KMS-11 (cell line): ENCODE results near the gene TMEM229B.

Experiments
- H2AFZ ChIP-seq: fragments of 200-600 bp; sonication (generic); 2 replicates; pipeline ENCODE4 v1.6.1; 2016; ENCODE audit warnings: antibody characterized with exemption, mixed run types, low read depth
- H3K27ac ChIP-seq: fragments of 200-600 bp; sonication (generic); 2 replicates; pipeline ENCODE4 v1.6.1; 2016; ENCODE audit warnings: mild to moderate bottlenecking, mixed run types
- H3K27me3 ChIP-seq: fragments of 200-600 bp; sonication (generic); 2 replicates; pipeline ENCODE4 v1.6.1; 2017; ENCODE audit warnings: mild to moderate bottlenecking, low read depth, mixed run types, moderate library complexity; ENCODE audit not compliant: insufficient read depth
- H3K36me3 ChIP-seq: fragments of 200-600 bp; sonication (generic); 2 replicates; pipeline ENCODE4 v1.6.1; 2017; ENCODE audit warnings: mild to moderate bottlenecking, mixed run types; ENCODE audit not compliant: insufficient read depth
- H3K4me1 ChIP-seq: fragments of 200-600 bp; sonication (generic); 2 replicates; pipeline ENCODE4 v1.6.1; 2016; ENCODE audit warnings: mild to moderate bottlenecking, low read depth, mixed run types; ENCODE audit not compliant: poor library complexity, severe bottlenecking
- H3K4me2 ChIP-seq: fragments of 200-600 bp; sonication (generic); 2 replicates; pipeline ENCODE4 v1.7.0; 2016; ENCODE audit warnings: mild to moderate bottlenecking, mixed run types
- H3K4me3 ChIP-seq: fragments of 200-600 bp; sonication (generic); IDR thresholded peaks from 2 replicates; pipeline ENCODE4 v1.6.1; 2017; ENCODE audit warnings: low read depth, low read length, mixed read lengths; ENCODE audit not compliant: insufficient read depth
- H3K79me2 ChIP-seq: fragments of 200-600 bp; sonication (generic); 2 replicates; pipeline ENCODE4 v1.6.1; 2016; ENCODE audit warnings: low read depth, mixed run types; ENCODE audit not compliant: insufficient read depth
- H3K9ac ChIP-seq: fragments of 200-600 bp; sonication (generic); 2 replicates; pipeline ENCODE4 v1.6.1; 2016; ENCODE audit warnings: mild to moderate bottlenecking, mixed run types
- H4K20me1 ChIP-seq: fragments of 200-600 bp; sonication (generic); 2 replicates; pipeline ENCODE4 v1.6.1; 2016; ENCODE audit warnings: mild to moderate bottlenecking, mixed run types; ENCODE audit not compliant: insufficient read depth
- TF ChIP-seq, protein P1 (sequence below): fragments of 200-600 bp; sonication (generic); conservative IDR thresholded peaks from 2 replicates; pipeline ENCODE4 v1.6.1; 2017; ENCODE audit warnings: low read depth, mild to moderate bottlenecking, antibody characterized with exemption, low read length, moderate library complexity, mixed read lengths

Gene TMEM229B

DNA sequence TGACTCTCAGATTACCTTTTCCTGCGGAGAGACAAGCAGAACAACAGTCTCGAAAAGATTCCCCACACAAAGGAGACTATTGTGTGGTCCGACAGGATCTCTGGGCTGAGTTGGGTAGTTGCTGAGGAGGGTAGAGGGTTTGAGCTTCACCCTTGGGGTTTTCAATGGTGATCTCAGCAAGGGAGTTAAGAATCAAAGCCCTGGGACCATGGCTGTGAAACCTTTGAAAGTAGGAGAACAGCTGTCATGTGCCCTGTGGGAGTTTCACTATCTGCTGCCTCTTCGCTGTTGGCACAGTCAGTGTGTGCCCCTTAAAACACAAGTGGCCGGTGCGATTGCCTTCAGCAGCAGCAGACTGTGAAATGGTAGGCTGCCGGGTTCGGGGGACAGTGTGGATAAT lies 62.4 kb downstream of the TMEM229B start:
- Histone ChIP-seq H4K20me1 (no peaks in the 10 kb centered on the region), H3K9ac (no peak overlapping the region), H3K4me2 (no peak overlapping the region), H3K4me1 (no peaks in the 10 kb centered on the region), H3K36me3 (no peaks in the 10 kb centered on the region), H3K27me3 (no peaks in the 10 kb centered on the region), H3K79me2 (no peaks in the 10 kb centered on the region), H3K27ac (no peak overlapping the region), H3K4me3 (no peak overlapping the region), H2AFZ (no peak overlapping the region)
- TF ChIP-seq, protein P1, sequence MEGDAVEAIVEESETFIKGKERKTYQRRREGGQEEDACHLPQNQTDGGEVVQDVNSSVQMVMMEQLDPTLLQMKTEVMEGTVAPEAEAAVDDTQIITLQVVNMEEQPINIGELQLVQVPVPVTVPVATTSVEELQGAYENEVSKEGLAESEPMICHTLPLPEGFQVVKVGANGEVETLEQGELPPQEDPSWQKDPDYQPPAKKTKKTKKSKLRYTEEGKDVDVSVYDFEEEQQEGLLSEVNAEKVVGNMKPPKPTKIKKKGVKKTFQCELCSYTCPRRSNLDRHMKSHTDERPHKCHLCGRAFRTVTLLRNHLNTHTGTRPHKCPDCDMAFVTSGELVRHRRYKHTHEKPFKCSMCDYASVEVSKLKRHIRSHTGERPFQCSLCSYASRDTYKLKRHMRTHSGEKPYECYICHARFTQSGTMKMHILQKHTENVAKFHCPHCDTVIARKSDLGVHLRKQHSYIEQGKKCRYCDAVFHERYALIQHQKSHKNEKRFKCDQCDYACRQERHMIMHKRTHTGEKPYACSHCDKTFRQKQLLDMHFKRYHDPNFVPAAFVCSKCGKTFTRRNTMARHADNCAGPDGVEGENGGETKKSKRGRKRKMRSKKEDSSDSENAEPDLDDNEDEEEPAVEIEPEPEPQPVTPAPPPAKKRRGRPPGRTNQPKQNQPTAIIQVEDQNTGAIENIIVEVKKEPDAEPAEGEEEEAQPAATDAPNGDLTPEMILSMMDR, result no peak

DNA sequence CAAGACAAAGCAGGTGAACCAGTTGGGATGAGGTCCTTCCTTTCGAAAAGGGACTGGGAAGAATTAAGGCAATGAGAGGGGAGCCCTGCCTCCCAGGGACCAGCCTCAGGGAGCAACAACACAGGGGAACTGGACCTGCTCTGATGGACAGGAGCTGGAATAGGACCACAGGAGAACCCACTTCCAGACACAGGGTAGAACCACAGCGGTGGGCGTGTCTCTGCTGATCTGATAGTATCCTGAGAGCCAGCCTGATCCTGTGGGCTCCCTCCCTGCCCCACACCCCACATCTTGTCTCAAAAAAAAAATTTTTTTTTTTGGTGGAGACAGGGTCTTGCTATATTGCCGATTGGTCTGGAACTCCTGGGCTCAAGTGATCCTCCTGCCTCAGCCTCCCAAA lies 62.9 kb downstream of the TMEM229B start:
- Histone ChIP-seq H3K4me3 (no peak overlapping the region), H3K4me1 (no peaks in the 10 kb centered on the region), H3K27ac (no peak overlapping the region), H3K4me2 (no peak overlapping the region), H2AFZ (no peak overlapping the region), H3K9ac (no peak overlapping the region), H3K79me2 (no peaks in the 10 kb centered on the region), H4K20me1 (no peaks in the 10 kb centered on the region), H3K36me3 (no peaks in the 10 kb centered on the region), H3K27me3 (no peaks in the 10 kb centered on the region)
- TF ChIP-seq, protein P1, result no peak

DNA sequence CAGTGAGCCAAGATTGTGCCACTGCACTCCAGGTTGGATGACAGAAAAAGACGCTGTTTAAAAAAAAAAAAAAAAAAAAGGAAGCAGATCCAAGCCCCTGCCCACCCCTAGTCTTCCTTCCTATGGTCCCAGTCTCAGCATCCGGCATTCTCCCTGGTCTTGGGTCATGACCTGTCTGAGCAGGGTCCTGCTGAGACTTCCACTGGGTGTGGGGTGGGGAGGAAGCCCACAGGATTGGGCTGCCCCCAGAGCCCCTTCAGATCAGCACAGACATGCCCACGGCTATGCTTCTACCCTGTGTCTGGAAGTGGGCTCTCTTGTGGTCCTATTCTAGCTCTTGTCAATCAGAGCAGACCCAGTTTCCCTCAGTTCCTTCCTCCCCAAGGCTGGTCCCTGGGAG lies 64.0 kb downstream of the TMEM229B start:
- Histone ChIP-seq H3K27ac (no peak overlapping the region), H3K36me3 (no peaks in the 10 kb centered on the region), H3K27me3 (no peaks in the 10 kb centered on the region), H3K4me3 (no peak overlapping the region), H4K20me1 (no peaks in the 10 kb centered on the region), H3K79me2 (no peaks in the 10 kb centered on the region), H2AFZ (no peak overlapping the region), H3K9ac (no peak overlapping the region), H3K4me1 (no peaks in the 10 kb centered on the region), H3K4me2 (no peak overlapping the region)
- TF ChIP-seq, protein P1, result no peak

DNA sequence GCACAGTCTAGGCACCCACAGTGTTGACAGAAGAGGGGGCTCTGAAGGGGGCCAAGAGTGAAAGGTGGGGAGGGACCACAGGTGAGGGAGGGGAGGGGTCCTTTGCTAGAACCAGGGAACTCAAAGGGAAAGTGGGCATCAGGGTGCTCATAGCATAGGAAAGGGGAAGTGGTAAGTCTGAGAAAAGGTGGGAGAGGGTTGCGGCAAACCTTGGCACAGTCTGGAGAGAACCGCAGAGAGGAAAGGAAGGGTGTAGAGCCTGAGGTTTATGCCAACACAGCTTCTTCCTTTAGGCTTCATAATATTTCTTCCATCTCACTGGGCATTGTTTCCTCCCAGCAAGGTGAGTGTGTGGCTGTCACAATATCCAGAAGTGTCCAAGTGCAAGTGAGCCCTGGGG lies 65.1 kb downstream of the TMEM229B start:
- Histone ChIP-seq H3K4me3 (no peak overlapping the region), H3K79me2 (no peaks in the 10 kb centered on the region), H3K36me3 (no peaks in the 10 kb centered on the region), H3K4me2 (no peak overlapping the region), H3K27me3 (no peaks in the 10 kb centered on the region), H3K27ac (no peak overlapping the region), H2AFZ (no peak overlapping the region), H3K4me1 (no peaks in the 10 kb centered on the region), H4K20me1 (no peaks in the 10 kb centered on the region), H3K9ac (no peak overlapping the region)
- TF ChIP-seq, protein P1, result no peak
